K562 (cell line): ENCODE results near the gene PSMD10. TPM values are rescaled to one million over a fixed set of nuclear protein-coding genes. Genes with fewer than 3 reads are reported as not detected.

ENCODE experiments used
- ATF1 ChIP-seq, 2 experiments: fragments of 450-650 bp in 1 of 2; IDR thresholded peaks; 2 replicates each; pipeline ENCODE4 v1.6.1; 2016; ENCODE audit warnings: missing compliant biosample characterization in 1 of 2, missing genetic modification characterization in 1 of 2
- FOXM1 ChIP-seq, 2 experiments: fragments of 450-650 bp in 1 of 2; sonication (generic) in 1 of 2; formaldehyde crosslinking in 1 of 2; IDR thresholded peaks; 2 replicates each; pipeline versions ENCODE4 v1.6.1 to v1.9.0; 2017 to 2022; ENCODE audit warnings: low read depth in 2 of 2, mild to moderate bottlenecking in 2 of 2, missing genetic modification reagents in 1 of 2, moderate library complexity in 1 of 2
- MYC ChIP-seq, 2 experiments: fragments of 250-450 bp in 1 of 2; sonication (Bioruptor Pico) in 1 of 2; IDR thresholded peaks; 2 replicates each; pipeline versions ENCODE4 v1.5.1 to v1.6.1; 2012 to 2021; ENCODE audit warnings: low read depth in 2 of 2, borderline replicate concordance in 1 of 2, improper control_type of control experiment in 1 of 2, low read length in 1 of 2, mild to moderate bottlenecking in 1 of 2, moderate library complexity in 1 of 2
- NR4A1 ChIP-seq, 2 experiments: fragments of 250-450 bp in 1 of 2; fragments of 450-650 bp in 1 of 2; sonication (Bioruptor Pico) in 1 of 2; IDR thresholded peaks; 2 replicates each; pipeline versions ENCODE4 v1.4.0 to v1.6.1; 2016 to 2020; ENCODE audit warnings: mild to moderate bottlenecking in 2 of 2, missing compliant biosample characterization in 1 of 2, missing genetic modification characterization in 1 of 2, moderate library complexity in 1 of 2
- PHF21A ChIP-seq: fragments of 450-650 bp; IDR thresholded peaks from 2 replicates; pipeline ENCODE4 v1.6.1; 2017; ENCODE audit warnings: low read depth, borderline replicate concordance
- ZNF133 ChIP-seq: fragments of 250-450 bp; sonication (Bioruptor Pico); IDR thresholded peaks from 2 replicates; pipeline ENCODE4 v1.4.0; 2020; ENCODE audit warnings: mild to moderate bottlenecking
- polyA plus RNA-seq, 8 experiments: library from polyadenylated mRNA; depleted of rRNA in 4 of 8; stranded (reverse) in 5 of 8; unstranded in 3 of 8; fragments of >200 nt; fragmentation: Nextera tagmentation in 2 of 8; fragmentation: Illumina TruSeq in 1 of 8; extraction: Ambion mirVana in 2 of 8; extraction: Trizol in 1 of 8; gene quantifications; 2 replicates each; pipeline versions ENCODE4 v1.2.1 to v1.2.3, GENCODE V29; 2011 to 2014; ENCODE audit warnings: inconsistent platforms in 1 of 8, missing spikeins in 1 of 8
- total RNA-seq, 7 experiments: library from RNA; depleted of rRNA in 6 of 7; stranded (reverse); fragments of >200 nt in 6 of 7; fragmentation: Illumina TruSeq in 2 of 7; extraction: Trizol in 2 of 7; gene quantifications; 2 replicates each; pipeline versions ENCODE4 v1.2.1 to v1.2.3, GENCODE V29; 2011 to 2021; ENCODE audit warnings: low replicate concordance in 1 of 7
- TF ChIP-seq, protein P1 (sequence below): fragments of 450-650 bp; IDR thresholded peaks from 2 replicates; pipeline ENCODE4 v1.6.1; 2016; ENCODE audit warnings: low read depth
- TF ChIP-seq, protein P2 (sequence below): fragments of 450-650 bp; formaldehyde crosslinking; conservative IDR thresholded peaks from 2 replicates; pipeline ENCODE4 v1.4.0; 2022; ENCODE audit warnings: mild to moderate bottlenecking, missing genetic modification characterization
- TF ChIP-seq, protein P3 (sequence below): fragments of 450-650 bp; IDR thresholded peaks from 2 replicates; pipeline ENCODE4 v1.6.1; 2014; ENCODE audit warnings: low read depth, mild to moderate bottlenecking, moderate library complexity, borderline replicate concordance

The PSMD10 gene
- total and polyA plus RNA-seq, 9 of the 15 experiments (the other 6 are each of a cell fraction or from before 2014, with no cell fraction given), result 47.8 to 163 (median 70.4) TPM

DNA sequence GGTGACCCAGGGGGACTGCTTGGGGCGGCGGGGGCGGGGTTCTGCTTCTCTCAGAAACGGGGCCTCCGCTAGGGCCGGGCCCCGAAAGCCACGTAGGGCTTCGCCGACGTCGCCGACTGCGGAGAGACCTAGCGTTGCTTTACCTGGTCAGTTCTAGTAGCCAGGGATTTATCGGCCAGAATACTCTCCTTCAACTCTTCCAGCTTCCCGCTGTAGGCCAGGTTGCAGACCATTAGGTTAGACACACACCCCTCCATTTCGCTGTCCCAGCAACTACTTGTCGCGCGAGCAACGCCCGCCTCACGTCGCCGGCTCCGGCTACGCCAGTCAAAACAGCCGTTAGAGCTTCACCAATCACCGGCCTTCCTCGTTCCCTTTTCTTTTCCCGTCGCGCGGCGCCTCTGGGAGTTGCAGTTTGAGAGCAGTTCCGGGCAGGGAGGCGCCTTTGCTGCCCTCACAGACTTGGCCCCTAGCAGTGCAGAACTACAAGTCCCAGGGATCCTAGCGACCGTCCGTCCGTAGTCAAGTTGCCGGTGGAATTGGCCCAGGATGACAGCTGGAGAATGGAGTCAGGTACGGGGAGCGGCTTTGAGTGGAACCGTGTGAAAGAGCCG lies at the start of gene PSMD10, which contains the start of gene ATG4A (continued):
- TF ChIP-seq ATF1 (CRISPR knock-in tag; IDR thresholded peaks at IDR 0.05) (peak; percentile 49), ATF1 (tag; IDR thresholded peaks at IDR 0.05) (peak; percentile 89), PHF21A (no peak), NR4A1 (CRISPR knock-in tag; IDR thresholded peaks at IDR 0.05) (no peak), NR4A1 (tag; IDR thresholded peaks at IDR 0.05) (no peak), FOXM1 (IDR thresholded peaks at IDR 0.05; ENCODE audit: low read depth) (no peak), FOXM1 (CRISPR knock-in tag; IDR thresholded peaks at IDR 0.05; ENCODE audit: low read depth) (no peak), MYC (IDR thresholded peaks at IDR 0.05; ENCODE audit: low read depth, low read length) (peak; percentile 36), MYC (CRISPR knock-in tag; IDR thresholded peaks at IDR 0.05; ENCODE audit: borderline replicate concordance, low read depth) (no peak), ZNF133 (CRISPR knock-in tag) (no peak)
- TF ChIP-seq, protein P1, sequence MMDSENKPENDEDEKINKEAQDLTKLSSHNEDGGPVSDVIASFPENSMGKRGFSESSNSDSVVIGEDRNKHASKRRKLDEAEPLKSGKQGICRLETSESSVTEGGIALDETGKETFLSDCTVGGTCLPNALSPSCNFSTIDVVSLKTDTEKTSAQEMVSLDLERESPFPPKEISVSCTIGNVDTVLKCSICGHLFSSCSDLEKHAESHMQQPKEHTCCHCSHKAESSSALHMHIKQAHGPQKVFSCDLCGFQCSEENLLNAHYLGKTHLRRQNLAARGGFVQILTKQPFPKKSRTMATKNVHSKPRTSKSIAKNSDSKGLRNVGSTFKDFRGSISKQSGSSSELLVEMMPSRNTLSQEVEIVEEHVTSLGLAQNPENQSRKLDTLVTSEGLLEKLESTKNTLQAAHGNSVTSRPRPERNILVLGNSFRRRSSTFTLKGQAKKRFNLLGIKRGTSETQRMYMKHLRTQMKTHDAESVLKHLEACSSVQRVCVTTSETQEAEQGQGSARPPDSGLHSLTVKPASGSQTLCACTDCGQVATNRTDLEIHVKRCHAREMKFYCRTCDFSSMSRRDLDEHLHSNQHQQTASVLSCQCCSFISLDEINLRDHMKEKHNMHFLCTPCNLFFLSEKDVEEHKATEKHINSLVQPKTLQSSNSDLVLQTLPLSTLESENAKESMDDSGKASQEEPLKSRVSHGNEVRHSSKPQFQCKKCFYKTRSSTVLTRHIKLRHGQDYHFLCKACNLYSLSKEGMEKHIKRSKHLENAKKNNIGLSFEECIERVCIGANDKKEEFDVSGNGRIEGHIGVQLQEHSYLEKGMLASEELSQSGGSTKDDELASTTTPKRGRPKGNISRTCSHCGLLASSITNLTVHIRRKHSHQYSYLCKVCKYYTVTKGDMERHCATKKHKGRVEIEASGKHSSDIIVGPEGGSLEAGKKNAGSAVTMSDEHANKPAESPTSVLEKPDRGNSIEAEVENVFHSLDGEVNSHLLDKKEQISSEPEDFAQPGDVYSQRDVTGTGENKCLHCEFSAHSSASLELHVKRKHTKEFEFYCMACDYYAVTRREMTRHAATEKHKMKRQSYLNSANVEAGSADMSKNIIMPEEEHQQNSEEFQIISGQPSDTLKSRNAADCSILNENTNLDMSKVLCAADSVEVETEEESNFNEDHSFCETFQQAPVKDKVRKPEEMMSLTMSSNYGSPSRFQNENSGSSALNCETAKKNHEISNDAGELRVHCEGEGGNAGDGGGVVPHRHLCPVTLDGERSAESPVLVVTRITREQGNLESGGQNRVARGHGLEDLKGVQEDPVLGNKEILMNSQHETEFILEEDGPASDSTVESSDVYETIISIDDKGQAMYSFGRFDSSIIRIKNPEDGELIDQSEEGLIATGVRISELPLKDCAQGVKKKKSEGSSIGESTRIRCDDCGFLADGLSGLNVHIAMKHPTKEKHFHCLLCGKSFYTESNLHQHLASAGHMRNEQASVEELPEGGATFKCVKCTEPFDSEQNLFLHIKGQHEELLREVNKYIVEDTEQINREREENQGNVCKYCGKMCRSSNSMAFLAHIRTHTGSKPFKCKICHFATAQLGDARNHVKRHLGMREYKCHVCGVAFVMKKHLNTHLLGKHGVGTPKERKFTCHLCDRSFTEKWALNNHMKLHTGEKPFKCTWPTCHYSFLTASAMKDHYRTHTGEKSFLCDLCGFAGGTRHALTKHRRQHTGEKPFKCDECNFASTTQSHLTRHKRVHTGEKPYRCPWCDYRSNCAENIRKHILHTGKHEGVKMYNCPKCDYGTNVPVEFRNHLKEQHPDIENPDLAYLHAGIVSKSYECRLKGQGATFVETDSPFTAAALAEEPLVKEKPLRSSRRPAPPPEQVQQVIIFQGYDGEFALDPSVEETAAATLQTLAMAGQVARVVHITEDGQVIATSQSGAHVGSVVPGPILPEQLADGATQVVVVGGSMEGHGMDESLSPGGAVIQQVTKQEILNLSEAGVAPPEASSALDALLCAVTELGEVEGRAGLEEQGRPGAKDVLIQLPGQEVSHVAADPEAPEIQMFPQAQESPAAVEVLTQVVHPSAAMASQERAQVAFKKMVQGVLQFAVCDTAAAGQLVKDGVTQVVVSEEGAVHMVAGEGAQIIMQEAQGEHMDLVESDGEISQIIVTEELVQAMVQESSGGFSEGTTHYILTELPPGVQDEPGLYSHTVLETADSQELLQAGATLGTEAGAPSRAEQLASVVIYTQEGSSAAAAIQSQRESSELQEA, result peak; percentile 77
- TF ChIP-seq, protein P2, sequence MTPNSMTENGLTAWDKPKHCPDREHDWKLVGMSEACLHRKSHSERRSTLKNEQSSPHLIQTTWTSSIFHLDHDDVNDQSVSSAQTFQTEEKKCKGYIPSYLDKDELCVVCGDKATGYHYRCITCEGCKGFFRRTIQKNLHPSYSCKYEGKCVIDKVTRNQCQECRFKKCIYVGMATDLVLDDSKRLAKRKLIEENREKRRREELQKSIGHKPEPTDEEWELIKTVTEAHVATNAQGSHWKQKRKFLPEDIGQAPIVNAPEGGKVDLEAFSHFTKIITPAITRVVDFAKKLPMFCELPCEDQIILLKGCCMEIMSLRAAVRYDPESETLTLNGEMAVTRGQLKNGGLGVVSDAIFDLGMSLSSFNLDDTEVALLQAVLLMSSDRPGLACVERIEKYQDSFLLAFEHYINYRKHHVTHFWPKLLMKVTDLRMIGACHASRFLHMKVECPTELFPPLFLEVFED (CRISPR knock-in tag), result no peak
- TF ChIP-seq, protein P3, sequence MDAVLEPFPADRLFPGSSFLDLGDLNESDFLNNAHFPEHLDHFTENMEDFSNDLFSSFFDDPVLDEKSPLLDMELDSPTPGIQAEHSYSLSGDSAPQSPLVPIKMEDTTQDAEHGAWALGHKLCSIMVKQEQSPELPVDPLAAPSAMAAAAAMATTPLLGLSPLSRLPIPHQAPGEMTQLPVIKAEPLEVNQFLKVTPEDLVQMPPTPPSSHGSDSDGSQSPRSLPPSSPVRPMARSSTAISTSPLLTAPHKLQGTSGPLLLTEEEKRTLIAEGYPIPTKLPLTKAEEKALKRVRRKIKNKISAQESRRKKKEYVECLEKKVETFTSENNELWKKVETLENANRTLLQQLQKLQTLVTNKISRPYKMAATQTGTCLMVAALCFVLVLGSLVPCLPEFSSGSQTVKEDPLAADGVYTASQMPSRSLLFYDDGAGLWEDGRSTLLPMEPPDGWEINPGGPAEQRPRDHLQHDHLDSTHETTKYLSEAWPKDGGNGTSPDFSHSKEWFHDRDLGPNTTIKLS, result peak; percentile 92
